Activated naive CD8-positive, alpha-beta T cell treated with anti-CD3 and anti-CD28 coated beads, Interleukin-2, amount 50 U/mL, for 24 hours (primary cell): Measurements from ENCODE around the gene LAMA3.

Source experiments
- ATAC-seq: fragments of 150-1000 bp; cut with Tn5 transposase; one replicate; pipeline ENCODE4 v1.10.0; 2021
- DNase-seq: peaks from one replicate; pipeline ENCODE4 v3.0.0; 2021
- H3K27ac Mint-ChIP-seq: one replicate; pipeline ENCODE4 v1.8.0; 2021; ENCODE audit warnings: mild to moderate bottlenecking, mixed read lengths
- H3K27me3 Mint-ChIP-seq: one replicate; pipeline ENCODE4 v1.8.0; 2021; ENCODE audit warnings: mixed read lengths
- H3K36me3 Mint-ChIP-seq: one replicate; pipeline ENCODE4 v1.8.0; 2021; ENCODE audit warnings: low read depth, mixed read lengths
- H3K4me1 Mint-ChIP-seq: one replicate; pipeline ENCODE4 v1.8.0; 2021; ENCODE audit warnings: mixed read lengths
- H3K4me3 Mint-ChIP-seq: one replicate; pipeline ENCODE4 v1.8.0; 2021; ENCODE audit warnings: mild to moderate bottlenecking, moderate library complexity, mixed read lengths
- H3K9me3 Mint-ChIP-seq: one replicate; pipeline ENCODE4 v1.8.0; 2021; ENCODE audit warnings: mixed read lengths

The LAMA3 gene

GRCh38 chr18:23684515-23685197 lies 4.6 kb upstream of the LAMA3 start:
- DNase-seq: no peak
- peaks cover 40% of the 10 kb centered on the region for H3K27me3 Mint-ChIP-seq
- no peak overlapping the region for H3K27ac Mint-ChIP-seq
- no peaks in the 10 kb centered on the region for H3K9me3 Mint-ChIP-seq
- H3K36me3 Mint-ChIP-seq: no peaks in the 10 kb centered on the region
- ATAC-seq: no peak
- H3K4me1 Mint-ChIP-seq: peaks cover 6% of the 10 kb centered on the region
- H3K4me3 Mint-ChIP-seq: no peak overlapping the region

GRCh38 chr18:23688528-23688927 lies 725 bp upstream of the LAMA3 start:
- Mint-ChIP-seq H3K27ac (no peak overlapping the region), H3K36me3 (no peaks in the 10 kb centered on the region), H3K4me1 (peaks cover 10% of the 10 kb centered on the region), H3K4me3 (peak overlapping the region; percentile 59), H3K9me3 (no peaks in the 10 kb centered on the region), H3K27me3 (peaks cover 43% of the 10 kb centered on the region)
- no peak for DNase-seq
- no peak for ATAC-seq

- peak; percentile 10 for DNase-seq
- peaks cover 39% of the 10 kb centered on the region for H3K27me3 Mint-ChIP-seq
- no peak overlapping the region for H3K27ac Mint-ChIP-seq
- peak; percentile 68 for ATAC-seq
- peaks cover 10% of the 10 kb centered on the region for H3K4me1 Mint-ChIP-seq
- H3K9me3 Mint-ChIP-seq: no peaks in the 10 kb centered on the region
- no peaks in the 10 kb centered on the region for H3K36me3 Mint-ChIP-seq
- H3K4me3 Mint-ChIP-seq: peak overlapping the region; percentile 34
These were observed 607 bp downstream of the LAMA3 start for GRCh38 chr18:23689616-23690504.

GRCh38 chr18:23690505-23691068 lies 1.3 kb downstream of the LAMA3 start:
- DNase-seq (no peak), ATAC-seq (no peak)
- Mint-ChIP-seq H3K36me3 (no peaks in the 10 kb centered on the region), H3K4me1 (peaks cover 10% of the 10 kb centered on the region), H3K9me3 (no peaks in the 10 kb centered on the region), H3K27ac (no peak overlapping the region), H3K27me3 (peaks cover 39% of the 10 kb centered on the region), H3K4me3 (peak overlapping the region; percentile 34)

- Mint-ChIP-seq H3K36me3 (no peaks in the 10 kb centered on the region), H3K4me3 (no peak overlapping the region), H3K4me1 (peaks cover 7% of the 10 kb centered on the region), H3K9me3 (no peaks in the 10 kb centered on the region), H3K27ac (no peak overlapping the region), H3K27me3 (peaks cover 14% of the 10 kb centered on the region)
- DNase-seq (no peak), ATAC-seq (no peak)
These were observed 4.6 kb downstream of the LAMA3 start for GRCh38 chr18:23693846-23694245.

- H3K4me3 Mint-ChIP-seq: no peak overlapping the region
- H3K27ac Mint-ChIP-seq: no peak overlapping the region
- no peaks in the 10 kb centered on the region for H3K9me3 Mint-ChIP-seq
- ATAC-seq (no peak), DNase-seq (no peak)
- no peaks in the 10 kb centered on the region for H3K36me3 Mint-ChIP-seq
- peaks cover 4% of the 10 kb centered on the region for H3K4me1 Mint-ChIP-seq
- peaks cover 10% of the 10 kb centered on the region for H3K27me3 Mint-ChIP-seq
These were observed 5.6 kb downstream of the LAMA3 start for GRCh38 chr18:23694637-23695430.

GRCh38 chr18:23701017-23701416 lies 11.8 kb downstream of the LAMA3 start:
- ATAC-seq: no peak
- peaks cover 9% of the 10 kb centered on the region for H3K27me3 Mint-ChIP-seq
- DNase-seq: no peak
- H3K4me3 Mint-ChIP-seq: no peak overlapping the region
- peaks cover 5% of the 10 kb centered on the region for H3K4me1 Mint-ChIP-seq
- H3K36me3 Mint-ChIP-seq: no peaks in the 10 kb centered on the region
- no peak overlapping the region for H3K27ac Mint-ChIP-seq
- H3K9me3 Mint-ChIP-seq: no peaks in the 10 kb centered on the region

GRCh38 chr18:23701544-23702064 lies 12.4 kb downstream of the LAMA3 start:
- Mint-ChIP-seq H3K9me3 (no peaks in the 10 kb centered on the region), H3K36me3 (no peaks in the 10 kb centered on the region), H3K27ac (no peak overlapping the region), H3K4me1 (peaks cover 5% of the 10 kb centered on the region), H3K27me3 (peaks cover 9% of the 10 kb centered on the region), H3K4me3 (no peak overlapping the region)
- DNase-seq (no peak), ATAC-seq (no peak)

- ATAC-seq (no peak), DNase-seq (no peak)
- no peak overlapping the region for H3K4me3 Mint-ChIP-seq
- H3K4me1 Mint-ChIP-seq: peaks cover 5% of the 10 kb centered on the region
- H3K27me3 Mint-ChIP-seq: peaks cover 9% of the 10 kb centered on the region
- H3K36me3 Mint-ChIP-seq: peaks cover 2% of the 10 kb centered on the region
- no peak overlapping the region for H3K27ac Mint-ChIP-seq
- H3K9me3 Mint-ChIP-seq: peaks cover 3% of the 10 kb centered on the region
These were observed 13.4 kb downstream of the LAMA3 start for GRCh38 chr18:23702606-23703005.

GRCh38 chr18:23703057-23703986 lies 14.1 kb downstream of the LAMA3 start:
- no peak for DNase-seq
- peaks cover 5% of the 10 kb centered on the region for H3K4me1 Mint-ChIP-seq
- peaks cover 9% of the 10 kb centered on the region for H3K27me3 Mint-ChIP-seq
- ATAC-seq: peak; percentile 57
- H3K36me3 Mint-ChIP-seq: peaks cover 2% of the 10 kb centered on the region
- H3K27ac Mint-ChIP-seq: no peak overlapping the region
- peaks cover 6% of the 10 kb centered on the region for H3K9me3 Mint-ChIP-seq
- no peak overlapping the region for H3K4me3 Mint-ChIP-seq

- peaks cover 2% of the 10 kb centered on the region for H3K36me3 Mint-ChIP-seq
- H3K4me1 Mint-ChIP-seq: peaks cover 5% of the 10 kb centered on the region
- peaks cover 9% of the 10 kb centered on the region for H3K27me3 Mint-ChIP-seq
- ATAC-seq (no peak), DNase-seq (no peak)
- H3K4me3 Mint-ChIP-seq: no peak overlapping the region
- peaks cover 6% of the 10 kb centered on the region for H3K9me3 Mint-ChIP-seq
- H3K27ac Mint-ChIP-seq: no peak overlapping the region
These were observed 14.7 kb downstream of the LAMA3 start for GRCh38 chr18:23703987-23704384.

GRCh38 chr18:23704806-23705205 lies 15.6 kb downstream of the LAMA3 start:
- H3K36me3 Mint-ChIP-seq: peaks cover 2% of the 10 kb centered on the region
- ATAC-seq (no peak), DNase-seq (no peak)
- peaks cover 9% of the 10 kb centered on the region for H3K27me3 Mint-ChIP-seq
- peaks cover 5% of the 10 kb centered on the region for H3K4me1 Mint-ChIP-seq
- peaks cover 6% of the 10 kb centered on the region for H3K9me3 Mint-ChIP-seq
- no peak overlapping the region for H3K4me3 Mint-ChIP-seq
- H3K27ac Mint-ChIP-seq: no peak overlapping the region

GRCh38 chr18:23706971-23707640 lies 17.9 kb downstream of the LAMA3 start:
- Mint-ChIP-seq H3K4me1 (peaks cover 3% of the 10 kb centered on the region), H3K9me3 (peaks cover 6% of the 10 kb centered on the region), H3K36me3 (peaks cover 2% of the 10 kb centered on the region), H3K27ac (no peak overlapping the region), H3K4me3 (no peak overlapping the region), H3K27me3 (peaks cover 2% of the 10 kb centered on the region)
- ATAC-seq (no peak), DNase-seq (no peak)
